GM12878 (cell line): Measurements from ENCODE around the gene IFT25. TPM values are rescaled to one million over a fixed set of nuclear protein-coding genes. Genes with fewer than 3 reads are reported as not detected.

Experiments used
- ATAC-seq: fragments of 200-7000 bp; cut with Tn5 transposase; 3 replicates; pipeline ENCODE4 v1.9.1; 2020; ENCODE audit warnings: mild to moderate bottlenecking, moderate library complexity
- BruUV-seq: library from RNA; stranded (reverse); fragments of 400-500 nt; replicated peaks from 2 replicates; lab custom pipeline; 2021; lab: Mats Ljungman, UMichigan
- CTCF ChIA-PET: fragments of 300-600 bp; sonication (Branson Sonifier 250); formaldehyde crosslinking; extraction: SDS; loops from one replicate; lab custom pipeline; 2021; ENCODE audit warnings: inconsistent platforms; lab: Yijun Ruan, JAX
- POLR2A ChIA-PET: fragments of 350-600 bp; formaldehyde crosslinking; extraction: SDS; loops from one replicate; lab custom pipeline; 2021; ENCODE audit warnings: inconsistent platforms; lab: Charles Lee
- RAD21 ChIA-PET: fragments of 300-600 bp; sonication (Branson Sonifier 250); formaldehyde crosslinking; loops from one replicate; lab custom pipeline; 2023; ENCODE audit warnings: antibody characterized with exemption; ENCODE audit not compliant: unreplicated experiment; lab: Charles Lee
- SMC1A ChIA-PET: fragments of 300-600 bp; sonication (Branson Sonifier 250); formaldehyde crosslinking; loops from one replicate; lab custom pipeline; 2023; ENCODE audit not compliant: unreplicated experiment, uncharacterized antibody; lab: Charles Lee
- DNase-seq: peaks from one replicate; pipeline ENCODE4 v3.0.0-alpha.2; 2011; ENCODE audit warnings: low read depth, low spot score
- FAIRE-seq: peaks from 3 replicates; lab custom pipeline; 2011; peaks lifted over from hg19 to GRCh38; lab: Jason Lieb, UNC
- H2AFZ ChIP-seq: 2 replicates; pipeline ENCODE4 v1.6.0; 2011; ENCODE audit warnings: low read depth, low read length, control low read depth; ENCODE audit not compliant: control insufficient read depth
- H3K27ac ChIP-seq: 2 replicates; pipeline ENCODE4 v1.5.1; 2011; ENCODE audit warnings: control low read depth; ENCODE audit not compliant: control insufficient read depth, insufficient read depth
- H3K27me3 ChIP-seq, 2 experiments: replicated peaks in 1 of 2; 2 replicates each; pipeline versions ENCODE4 v1.6.0 to v1.6.1; 2011; ENCODE audit warnings: low read length in 1 of 2; ENCODE audit not compliant: control insufficient read depth in 2 of 2, insufficient read depth in 2 of 2
- H3K36me3 ChIP-seq, 2 experiments: 2 replicates each; pipeline ENCODE4 v1.5.1; 2011; ENCODE audit warnings: low read length in 1 of 2; ENCODE audit not compliant: control insufficient read depth in 2 of 2, insufficient read depth in 2 of 2
- H3K4me1 ChIP-seq: 2 replicates; pipeline ENCODE4 v1.6.1; 2011; ENCODE audit warnings: mild to moderate bottlenecking, low read length, moderate library complexity, mixed read lengths; ENCODE audit not compliant: control insufficient read depth, insufficient read depth
- H3K4me2 ChIP-seq: 2 replicates; pipeline ENCODE4 v1.6.0; 2011; ENCODE audit warnings: control low read depth; ENCODE audit not compliant: control insufficient read depth, insufficient read depth
- H3K4me3 ChIP-seq: fragments of 200-600 bp; sonication (generic); 2 replicates; pipeline ENCODE4 v1.5.1; 2016
- H3K79me2 ChIP-seq: 2 replicates; pipeline ENCODE4 v1.6.0; 2011; ENCODE audit warnings: low read length; ENCODE audit not compliant: control insufficient read depth, insufficient read depth
- H3K9ac ChIP-seq: 2 replicates; pipeline ENCODE4 v1.8.0; 2011; ENCODE audit warnings: low read length, control low read depth, mixed read lengths; ENCODE audit not compliant: control insufficient read depth, insufficient read depth
- H3K9me3 ChIP-seq: replicated peaks from 3 replicates; pipeline ENCODE4 v1.5.1; 2011; ENCODE audit warnings: mild to moderate bottlenecking, low read length; ENCODE audit not compliant: control insufficient read depth, insufficient read depth
- H4K20me1 ChIP-seq: 2 replicates; pipeline ENCODE4 v1.6.0; 2011; ENCODE audit not compliant: control insufficient read depth, insufficient read depth
- BCLAF1 ChIP-seq: fragments of 450-650 bp; IDR thresholded peaks from 2 replicates; pipeline ENCODE4 v1.6.1; 2017; ENCODE audit warnings: antibody characterized with exemption, mild to moderate bottlenecking, moderate library complexity
- BMI1 ChIP-seq: fragments of 450-650 bp; IDR thresholded peaks from 2 replicates; pipeline ENCODE4 v1.6.1; 2016; ENCODE audit warnings: mild to moderate bottlenecking, moderate library complexity, borderline replicate concordance
- BRCA1 ChIP-seq: IDR thresholded peaks from 2 replicates; pipeline ENCODE4 v1.6.1; 2011; ENCODE audit warnings: low read depth, low read length, improper control_type of control experiment
- CHD2 ChIP-seq: IDR thresholded peaks from 2 replicates; pipeline ENCODE4 v1.6.1; 2011; ENCODE audit warnings: low read depth, low read length, improper control_type of control experiment, borderline replicate concordance
- CUX1 ChIP-seq: IDR thresholded peaks from 2 replicates; pipeline ENCODE4 v1.6.1; 2012; ENCODE audit warnings: improper control_type of control experiment, low read depth, low read length; ENCODE audit not compliant: insufficient replicate concordance
- ESRRA ChIP-seq: IDR thresholded peaks from 2 replicates; pipeline ENCODE4 v1.6.1; 2012; ENCODE audit warnings: mild to moderate bottlenecking, low read length, improper control_type of control experiment
- KLF5 ChIP-seq: fragments of 450-650 bp; IDR thresholded peaks from 2 replicates; pipeline ENCODE4 v1.6.1; 2014; ENCODE audit warnings: mild to moderate bottlenecking; ENCODE audit not compliant: partially characterized antibody
- NFYA ChIP-seq: IDR thresholded peaks from 2 replicates; pipeline ENCODE4 v1.6.1; 2011; ENCODE audit warnings: low read depth, mild to moderate bottlenecking, low read length, improper control_type of control experiment, borderline replicate concordance
- POLR2AphosphoS2 ChIP-seq: IDR thresholded peaks from 2 replicates; pipeline ENCODE4 v1.6.1; 2011; ENCODE audit warnings: low read depth, mild to moderate bottlenecking, low read length, improper control_type of control experiment, moderate library complexity
- POLR2AphosphoS5 ChIP-seq: IDR thresholded peaks from 2 replicates; pipeline ENCODE4 v1.6.1; 2011; ENCODE audit warnings: mild to moderate bottlenecking, low read length, inconsistent platforms
- RCOR1 ChIP-seq: conservative IDR thresholded peaks from 2 replicates; pipeline ENCODE4 v1.6.1; 2012; ENCODE audit warnings: low read depth, low read length, improper control_type of control experiment
- SIN3A ChIP-seq: IDR thresholded peaks from 2 replicates; pipeline ENCODE4 v1.6.1; 2012; ENCODE audit warnings: low read depth, low read length, improper control_type of control experiment
- TCF7 ChIP-seq: IDR thresholded peaks from 2 replicates; pipeline ENCODE4 v1.6.1; 2014; ENCODE audit warnings: antibody characterized with exemption, borderline replicate concordance
- YY1 ChIP-seq: IDR thresholded peaks from 2 replicates; pipeline ENCODE4 v1.6.1; 2011; ENCODE audit warnings: low read depth, mild to moderate bottlenecking, low read length
- ZBED1 ChIP-seq: IDR thresholded peaks from 2 replicates; pipeline ENCODE4 v1.6.1; 2016; ENCODE audit warnings: borderline replicate concordance
- WGBS: methylation state at CpG from one replicate; pipeline ENCODE4 v1.1.6; 2016; ENCODE audit warnings: low lambda C conversion rate; ENCODE audit not compliant: insufficient replicate concordance, insufficient coverage; ENCODE audit errors: missing lambda C conversion rate; 5-methylcytosine and 5-hydroxymethylcytosine counted together
- in situ Hi-C: fragments of 300-500 bp; cut with MboI; formaldehyde crosslinking; loops from 9 replicates; pipeline ENCODE4 v1.14.3; 2018; ENCODE audit warnings: mixed read lengths
- intact Hi-C: fragments of 100-400 bp; cut with micrococcal nuclease; formaldehyde crosslinking; loops from one replicate; pipeline ENCODE4 v1.14.2; 2022; ENCODE audit not compliant: unreplicated experiment
- polyA plus RNA-seq, 11 experiments: library from polyadenylated mRNA; depleted of rRNA in 4 of 11; unstranded in 6 of 11; stranded (reverse) in 5 of 11; fragments of >200 nt; fragmentation: Nextera tagmentation in 4 of 11; fragmentation: Illumina TruSeq in 1 of 11; extraction: Ambion mirVana in 4 of 11; extraction: Trizol in 1 of 11; gene quantifications; 1 replicate in 1 of 11; 2 replicates in 10 of 11; pipeline versions ENCODE4 v1.2.1 to v1.2.3, GENCODE V29; 2011 to 2016; ENCODE audit warnings: inconsistent platforms in 2 of 11, missing spikeins in 2 of 11, low read depth in 1 of 11
- total RNA-seq, 4 experiments: library from RNA; depleted of rRNA in 3 of 4; stranded (reverse); fragments of >200 nt in 3 of 4; fragmentation: Illumina TruSeq in 1 of 4; extraction: Trizol in 1 of 4; gene quantifications; 2 replicates each; pipeline versions ENCODE4 v1.2.1 to v1.2.3, GENCODE V29; 2013 to 2021

Gene IFT25
- total and polyA plus RNA-seq, 10 of the 15 experiments (the other 5 are each of a cell fraction or from before 2014, with no cell fraction given) = 55.7 to 242 (median 131) TPM

GRCh38 chr1:53943090-53943489 is 2.4 kb downstream of the IFT25 start:
- ATAC-seq = no peak
- Histone ChIP-seq H3K4me2 (peak overlapping the region; percentile 34), H4K20me1 (no peaks in the 10 kb centered on the region), H3K36me3 (no peaks in the 10 kb centered on the region), H3K4me3 (no peak overlapping the region), H3K79me2 (peaks cover 45% of the 10 kb centered on the region), H2AFZ (no peak overlapping the region), H3K27ac (no peak overlapping the region), H3K27me3 (no peaks in the 10 kb centered on the region), H3K9me3 (no peaks in the 10 kb centered on the region; the same call in 2 of the 3 replicates), H3K9ac (no peak overlapping the region), H3K4me1 (peaks cover 3% of the 10 kb centered on the region; the same call in 1 of the 2 replicates)
- FAIRE-seq = no peak
- SMC1A ChIA-PET = interaction anchor here (0.9 to 1.5 kb wide), 4 partner anchors 13 to 56 kb away, joined by 3 to 6 read pairs (median 4); no protein-coding TSS in a partner anchor
- no peak for DNase-seq
- in situ Hi-C loops (loop anchor here (5.0 kb wide), 1 partner anchor 51 kb away; the partner anchor contains the start of gene DIO1), intact Hi-C loops (no loop called here)
- BruUV-seq = no TSS peak
- POLR2A ChIA-PET = interaction anchor here (1.2 to 3.8 kb wide), 4 partner anchors 9 to 110 kb away, joined by 4 to 32 read pairs (median 10); partner anchors contain the start of genes TCEANC2 and TMEM59
- 89% methylated on average over 6 of the region's 6 CpGs for WGBS
- CTCF ChIA-PET = interaction anchor here (3.4 to 4.0 kb wide), 2 partner anchors 16 to 83 kb away, joined by 18 to 23 read pairs; no protein-coding TSS in a partner anchor
- RAD21 ChIA-PET = interaction anchor here (9.4 kb wide), 1 partner anchor 82 kb away, joined by 73 read pairs; no protein-coding TSS in a partner anchor
- no peak for TF ChIP-seq SIN3A
- TF ChIP-seq POLR2AphosphoS2 = no peak
- TF ChIP-seq CHD2 = no peak
- no peak for TF ChIP-seq BRCA1
- no peak for TF ChIP-seq CUX1
- no peak for TF ChIP-seq BCLAF1
- TF ChIP-seq YY1 = no peak
- TF ChIP-seq ESRRA = no peak
- no peak for TF ChIP-seq TCF7
- no peak for TF ChIP-seq ZBED1
- TF ChIP-seq BMI1 = no peak
- TF ChIP-seq POLR2AphosphoS5 = no peak
- TF ChIP-seq RCOR1 = no peak
- no peak for TF ChIP-seq NFYA
- no peak for TF ChIP-seq KLF5
